Neural progenitor cell (in vitro differentiated cells): ENCODE data around the gene CLEC10A. TPM values are rescaled to one million over a fixed set of nuclear protein-coding genes. Genes with fewer than 3 reads are reported as not detected.
"Not testable (repeated sequence)": the region's sequence is repeated elsewhere in the genome, so short reads cannot be mapped to it uniquely, and the experiment has no call there.

Source experiments
- DNase-seq: peaks from one replicate; pipeline ENCODE4 v3.0.0-alpha.2; 2016; ENCODE audit warnings: low spot score
- H2AFZ ChIP-seq: fragments of 200-600 bp; sonication (generic); replicated peaks from 2 replicates; pipeline ENCODE4 v1.6.1; 2016; ENCODE audit warnings: antibody characterized with exemption
- H3F3A ChIP-seq: fragments of 200-600 bp; sonication (generic); 2 replicates; pipeline ENCODE4 v1.6.1; 2016; ENCODE audit warnings: antibody characterized with exemption, low read depth
- H3K27ac ChIP-seq: fragments of 200-600 bp; sonication (generic); 2 replicates; pipeline ENCODE4 v1.5.1; 2016; ENCODE audit warnings: mild to moderate bottlenecking
- H3K27me3 ChIP-seq: fragments of 200-600 bp; sonication (generic); 2 replicates; pipeline ENCODE4 v1.6.1; 2016; ENCODE audit warnings: mild to moderate bottlenecking, moderate library complexity
- H3K36me3 ChIP-seq: fragments of 200-600 bp; sonication (generic); 2 replicates; pipeline ENCODE4 v1.5.1; 2016
- H3K4me1 ChIP-seq: fragments of 200-600 bp; sonication (generic); 2 replicates; pipeline ENCODE4 v1.6.1; 2016; ENCODE audit warnings: mixed run types
- H3K4me2 ChIP-seq: fragments of 200-600 bp; sonication (generic); 2 replicates; pipeline ENCODE4 v1.6.1; 2016
- H3K4me3 ChIP-seq: fragments of 200-600 bp; sonication (generic); 2 replicates; pipeline ENCODE4 v1.5.1; 2016
- H3K79me2 ChIP-seq: fragments of 200-600 bp; sonication (generic); 2 replicates; pipeline ENCODE4 v1.6.1; 2016; ENCODE audit warnings: low read depth
- H3K9ac ChIP-seq: fragments of 200-600 bp; sonication (generic); 2 replicates; pipeline ENCODE4 v1.6.1; 2016
- H3K9me3 ChIP-seq: fragments of 200-600 bp; sonication (generic); 2 replicates; pipeline ENCODE4 v1.5.1; 2016; ENCODE audit warnings: low read depth
- H4K20me1 ChIP-seq: fragments of 200-600 bp; sonication (generic); 2 replicates; pipeline ENCODE4 v1.6.1; 2016; ENCODE audit warnings: low read depth
- H3K27ac Mint-ChIP-seq: 3 replicates; pipeline ENCODE4 v1.8.0; 2021; ENCODE audit warnings: mixed read lengths
- H3K27me3 Mint-ChIP-seq: 2 replicates; pipeline ENCODE4 v1.8.0; 2022; ENCODE audit warnings: low read depth, mild to moderate bottlenecking, inconsistent platforms, moderate library complexity, mixed read lengths; ENCODE audit not compliant: insufficient read depth
- H3K36me3 Mint-ChIP-seq: 3 replicates; pipeline ENCODE4 v1.8.0; 2021; ENCODE audit warnings: mixed read lengths
- H3K4me1 Mint-ChIP-seq: 3 replicates; pipeline ENCODE4 v1.8.0; 2021; ENCODE audit warnings: mixed read lengths
- H3K4me3 Mint-ChIP-seq: 3 replicates; pipeline ENCODE4 v1.8.0; 2021; ENCODE audit warnings: mild to moderate bottlenecking, moderate library complexity, mixed read lengths
- H3K9me3 Mint-ChIP-seq: 3 replicates; pipeline ENCODE4 v1.8.0; 2020; ENCODE audit warnings: mixed read lengths
- EZH2 ChIP-seq: fragments of 200-600 bp; sonication (generic); IDR thresholded peaks from 2 replicates; pipeline ENCODE4 v1.6.1; 2017; ENCODE audit warnings: antibody characterized with exemption, mild to moderate bottlenecking, moderate library complexity
- EZH2phosphoT487 ChIP-seq: fragments of 200-600 bp; sonication (generic); IDR thresholded peaks from 2 replicates; pipeline ENCODE4 v1.6.1; 2017; ENCODE audit warnings: antibody characterized with exemption
- total RNA-seq: library from RNA; depleted of rRNA; stranded (reverse); fragments of >200 nt; gene quantifications from 2 replicates; pipeline ENCODE4 v1.2.3, GENCODE V29; 2015; ENCODE audit warnings: low replicate concordance
- TF ChIP-seq, protein P1 (sequence below): fragments of 200-600 bp; sonication (generic); IDR thresholded peaks from 2 replicates; pipeline ENCODE4 v1.5.1; 2017; ENCODE audit warnings: antibody characterized with exemption, mild to moderate bottlenecking

Gene CLEC10A
- total RNA-seq, 1 donor from 2014 or later = not detected

- no peaks in the 10 kb centered on the region for H3K36me3 ChIP-seq
- Mint-ChIP-seq H3K36me3 (no peaks in the 10 kb centered on the region), H3K4me3 (no peak overlapping the region)
Observed at GRCh38 chr17:7101531-7101930, 21.5 kb upstream of the CLEC10A start.

GRCh38 chr17:7100641-7101379 is 20.8 kb upstream of the CLEC10A start:
- not testable (repeated sequence) for DNase-seq, H3K79me2 ChIP-seq, H3K9me3 ChIP-seq, H3K4me3 Mint-ChIP-seq, H3K36me3 ChIP-seq, H3K27ac ChIP-seq, H3K9me3 Mint-ChIP-seq, H3K4me1 ChIP-seq, H3K36me3 Mint-ChIP-seq, H4K20me1 ChIP-seq, H3K27ac Mint-ChIP-seq, H3K9ac ChIP-seq, H3F3A ChIP-seq
- peak overlapping the region; percentile 57 for H2AFZ ChIP-seq
- peak overlapping the region; percentile 63 for H3K4me2 ChIP-seq
- Mint-ChIP-seq H3K4me1 (peaks cover 17% of the 10 kb centered on the region), H3K27me3 (peaks cover 18% of the 10 kb centered on the region)
- peaks cover 43% of the 10 kb centered on the region for H3K27me3 ChIP-seq
- peak; percentile 38 for TF ChIP-seq EZH2
- peak overlapping the region; percentile 30 for H3K4me3 ChIP-seq

More at GRCh38 chr17:7101531-7101930, 21.5 kb upstream of the CLEC10A start:
- Histone ChIP-seq H3K4me1 (no peaks in the 10 kb centered on the region), H3K9ac (no peak overlapping the region), H3K9me3 (no peaks in the 10 kb centered on the region), H3K79me2 (no peaks in the 10 kb centered on the region), H3F3A (no peaks in the 10 kb centered on the region), H2AFZ (no peak overlapping the region), H3K4me2 (no peak overlapping the region), H3K4me3 (no peak overlapping the region), H3K27ac (no peak overlapping the region), H3K27me3 (peaks cover 43% of the 10 kb centered on the region), H4K20me1 (no peaks in the 10 kb centered on the region)
- Mint-ChIP-seq H3K9me3 (peaks cover 2% of the 10 kb centered on the region), H3K27me3 (peaks cover 14% of the 10 kb centered on the region), H3K27ac (no peak overlapping the region), H3K4me1 (peaks cover 17% of the 10 kb centered on the region)
- TF ChIP-seq, protein P1, sequence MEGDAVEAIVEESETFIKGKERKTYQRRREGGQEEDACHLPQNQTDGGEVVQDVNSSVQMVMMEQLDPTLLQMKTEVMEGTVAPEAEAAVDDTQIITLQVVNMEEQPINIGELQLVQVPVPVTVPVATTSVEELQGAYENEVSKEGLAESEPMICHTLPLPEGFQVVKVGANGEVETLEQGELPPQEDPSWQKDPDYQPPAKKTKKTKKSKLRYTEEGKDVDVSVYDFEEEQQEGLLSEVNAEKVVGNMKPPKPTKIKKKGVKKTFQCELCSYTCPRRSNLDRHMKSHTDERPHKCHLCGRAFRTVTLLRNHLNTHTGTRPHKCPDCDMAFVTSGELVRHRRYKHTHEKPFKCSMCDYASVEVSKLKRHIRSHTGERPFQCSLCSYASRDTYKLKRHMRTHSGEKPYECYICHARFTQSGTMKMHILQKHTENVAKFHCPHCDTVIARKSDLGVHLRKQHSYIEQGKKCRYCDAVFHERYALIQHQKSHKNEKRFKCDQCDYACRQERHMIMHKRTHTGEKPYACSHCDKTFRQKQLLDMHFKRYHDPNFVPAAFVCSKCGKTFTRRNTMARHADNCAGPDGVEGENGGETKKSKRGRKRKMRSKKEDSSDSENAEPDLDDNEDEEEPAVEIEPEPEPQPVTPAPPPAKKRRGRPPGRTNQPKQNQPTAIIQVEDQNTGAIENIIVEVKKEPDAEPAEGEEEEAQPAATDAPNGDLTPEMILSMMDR = no peak
- TF ChIP-seq EZH2 = no peak
- no peak for TF ChIP-seq EZH2phosphoT487
- DNase-seq = no peak

GRCh38 chr17:7098802-7099459 is 18.9 kb upstream of the CLEC10A start:
- Mint-ChIP-seq H3K27ac (no peak overlapping the region), H3K4me3 (no peak overlapping the region), H3K27me3 (peaks cover 18% of the 10 kb centered on the region), H3K4me1 (peaks cover 17% of the 10 kb centered on the region), H3K36me3 (no peaks in the 10 kb centered on the region), H3K9me3 (peaks cover 2% of the 10 kb centered on the region)
- H3K27me3 ChIP-seq = peaks cover 43% of the 10 kb centered on the region
- no peak overlapping the region for H3K4me3 ChIP-seq
- no peaks in the 10 kb centered on the region for H3K4me1 ChIP-seq
- no peak for DNase-seq
- no peaks in the 10 kb centered on the region for H3F3A ChIP-seq
- no peak overlapping the region for H3K9ac ChIP-seq
- no peaks in the 10 kb centered on the region for H3K36me3 ChIP-seq
- no peak overlapping the region for H3K27ac ChIP-seq
- TF ChIP-seq EZH2 (no peak), EZH2phosphoT487 (no peak)
- TF ChIP-seq, protein P1 = no peak
- no peaks in the 10 kb centered on the region for H4K20me1 ChIP-seq
- no peak overlapping the region for H3K4me2 ChIP-seq
- no peaks in the 10 kb centered on the region for H3K9me3 ChIP-seq
- H3K79me2 ChIP-seq = no peaks in the 10 kb centered on the region
- H2AFZ ChIP-seq = no peak overlapping the region

DNA sequence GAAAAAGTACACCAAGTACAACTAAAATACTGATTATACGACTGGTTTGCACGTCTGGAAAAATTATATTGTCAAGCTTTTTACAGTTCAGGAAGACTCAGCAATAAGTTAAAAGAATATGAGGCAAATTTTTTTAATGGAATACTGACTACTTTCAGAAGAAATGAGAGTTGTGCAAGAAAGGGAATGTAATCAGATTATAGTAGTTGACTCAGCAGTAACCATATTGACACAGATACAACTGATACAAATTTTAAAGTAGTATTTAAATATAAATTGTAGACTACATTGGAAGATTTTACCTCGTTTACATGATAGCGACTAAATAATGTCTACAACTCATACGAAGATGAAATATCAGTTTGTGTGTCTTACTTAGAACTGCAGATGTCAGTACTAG is 17.9 kb upstream of the CLEC10A start:
- H3K9me3 ChIP-seq = no peaks in the 10 kb centered on the region
- H3K36me3 ChIP-seq = no peaks in the 10 kb centered on the region
- Mint-ChIP-seq H3K4me3 (no peak overlapping the region), H3K9me3 (peaks cover 2% of the 10 kb centered on the region), H3K27me3 (peaks cover 21% of the 10 kb centered on the region), H3K36me3 (peaks cover 2% of the 10 kb centered on the region), H3K27ac (no peak overlapping the region), H3K4me1 (peaks cover 17% of the 10 kb centered on the region)
- no peaks in the 10 kb centered on the region for H3K4me1 ChIP-seq
- no peaks in the 10 kb centered on the region for H4K20me1 ChIP-seq
- no peak overlapping the region for H3K4me2 ChIP-seq
- TF ChIP-seq, protein P1 = no peak
- TF ChIP-seq EZH2 = no peak
- no peak for TF ChIP-seq EZH2phosphoT487
- no peak overlapping the region for H2AFZ ChIP-seq
- no peak for DNase-seq
- no peak overlapping the region for H3K9ac ChIP-seq
- no peak overlapping the region for H3K27ac ChIP-seq
- H3K4me3 ChIP-seq = no peak overlapping the region
- H3K79me2 ChIP-seq = no peaks in the 10 kb centered on the region
- peaks cover 36% of the 10 kb centered on the region for H3K27me3 ChIP-seq
- no peaks in the 10 kb centered on the region for H3F3A ChIP-seq
